ENCODE data around the gene PLEKHG1.

Gene PLEKHG1

GRCh38 chr6:150639823-150640331, 40.2 kb downstream of the PLEKHG1 start:
- DNase-seq (ENCODE audit: low read depth, low spot score) = no peak

- DNase-seq (ENCODE audit: low read depth, low spot score) = no peak
Observed at GRCh38 chr6:150640556-150641209, 41.0 kb downstream of the PLEKHG1 start.

DNA sequence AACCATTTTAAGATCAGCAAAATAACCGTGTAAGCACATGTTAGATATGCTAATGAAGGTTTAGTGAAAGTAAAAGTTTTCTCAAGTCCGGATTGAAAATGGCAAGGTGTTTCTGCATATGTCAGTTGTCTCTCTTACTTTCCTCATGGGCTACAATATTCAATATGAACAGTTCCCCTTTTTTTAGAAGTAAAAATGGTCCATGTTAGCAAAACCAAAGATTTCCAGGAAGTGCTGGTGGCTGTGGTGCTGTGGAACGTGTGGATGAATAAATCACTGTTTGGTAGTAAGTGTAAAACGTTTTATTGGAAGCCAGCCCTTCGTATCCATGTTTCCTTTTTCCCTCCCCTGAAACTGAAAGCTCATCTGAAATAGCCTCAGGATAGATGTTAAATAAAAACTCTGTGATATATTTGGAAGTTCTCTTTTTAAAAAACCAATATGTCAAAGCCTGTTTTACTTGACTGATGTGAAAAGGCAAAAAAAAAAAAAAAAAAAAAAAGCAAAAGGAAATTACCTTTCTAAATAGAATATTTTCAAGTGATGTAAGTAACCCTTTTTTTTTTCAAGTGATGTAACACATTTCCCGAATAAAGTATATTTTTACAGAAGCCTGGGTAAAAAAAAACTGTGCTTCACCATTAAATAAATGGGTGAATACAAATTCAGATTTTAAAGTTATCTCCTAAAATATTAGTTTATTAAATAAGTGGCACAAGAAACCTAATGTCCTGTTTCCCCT, 41.9 kb downstream of the PLEKHG1 start:
- DNase-seq (ENCODE audit: low read depth, low spot score) = no peak

DNA sequence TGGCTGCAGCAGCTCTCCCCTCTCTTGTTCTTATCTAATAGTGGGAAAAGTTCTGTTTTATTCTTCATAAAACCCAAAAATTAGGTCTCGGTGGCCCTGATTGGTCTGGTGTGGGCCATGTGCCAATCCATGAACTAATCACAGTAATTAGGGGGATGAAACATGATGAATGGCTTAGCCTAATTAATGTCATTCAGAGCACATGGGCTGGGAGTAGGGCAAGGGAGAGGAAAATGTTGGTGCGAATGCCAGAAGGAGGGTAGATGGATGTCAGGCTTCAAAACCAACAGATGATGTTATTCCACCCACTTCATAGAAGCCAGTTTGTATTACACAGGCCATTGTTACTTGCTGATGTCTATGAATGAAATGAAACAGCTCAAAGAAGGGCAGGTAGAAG, 46.5 kb downstream of the PLEKHG1 start:
- no peak for DNase-seq (ENCODE audit: low read depth, low spot score)

- no peak for DNase-seq (ENCODE audit: low read depth, low spot score)
Observed at GRCh38 chr6:150647051-150647450, 47.4 kb downstream of the PLEKHG1 start.
